ENCODE results near the gene LY86.

GRCh38 chr6:6686176-6686575, 97.7 kb downstream of the LY86 start:
- TF ChIP-seq CTCF (IDR thresholded peaks at IDR 0.05) (no peak), POLR2AphosphoS5 (IDR thresholded peaks at IDR 0.05) (no peak)
